LNCAP (cell line): ENCODE data around the gene TUBGCP5.

Source experiments
- CTCF ChIP-seq: fragments of 450-650 bp; IDR thresholded peaks from 2 replicates; pipeline ENCODE4 v1.5.1; 2017; ENCODE audit warnings: mild to moderate bottlenecking

TUBGCP5 gene

GRCh38 chr15:23022156-23022555, 17.2 kb downstream of the TUBGCP5 start:
- TF ChIP-seq CTCF: no peak

GRCh38 chr15:23014394-23015000, 24.9 kb downstream of the TUBGCP5 start:
- TF ChIP-seq CTCF: no peak

GRCh38 chr15:23013681-23014080, 25.7 kb downstream of the TUBGCP5 start:
- no peak for TF ChIP-seq CTCF

GRCh38 chr15:23003736-23004135, 35.6 kb downstream of the TUBGCP5 start:
- TF ChIP-seq CTCF: no peak

GRCh38 chr15:23002920-23003319, 36.4 kb downstream of the TUBGCP5 start:
- no peak for TF ChIP-seq CTCF

GRCh38 chr15:22995795-22996194, 43.6 kb downstream of the TUBGCP5 start:
- no peak for TF ChIP-seq CTCF

- no peak for TF ChIP-seq CTCF
These were observed 47.4 kb downstream of the TUBGCP5 start for GRCh38 chr15:22992024-22992326.
